BE2C (cell line): ENCODE data around the gene OR6J1.
"Not testable (repeated sequence)": the region's sequence is repeated elsewhere in the genome, so short reads cannot be mapped to it uniquely, and the experiment has no call there.

ENCODE experiments used
- DNase-seq: peaks from one replicate; pipeline ENCODE4 v3.0.0-alpha.2; 2020
- H3K27me3 ChIP-seq: fragments of 250-450 bp; sonication (Bioruptor Pico); 2 replicates; pipeline ENCODE4 v1.5.1; 2020; ENCODE audit warnings: mild to moderate bottlenecking
- H3K36me3 ChIP-seq: fragments of 250-450 bp; sonication (Bioruptor Pico); 2 replicates; pipeline ENCODE4 v1.5.1; 2020; ENCODE audit warnings: mild to moderate bottlenecking
- H3K4me1 ChIP-seq: fragments of 250-450 bp; sonication (Bioruptor Pico); 2 replicates; pipeline ENCODE4 v1.5.1; 2020
- H3K4me3 ChIP-seq: 2 replicates; pipeline ENCODE4 v1.5.1; 2011; ENCODE audit warnings: low read depth, low read length
- H3K9me3 ChIP-seq: fragments of 250-450 bp; sonication (Bioruptor Pico); 2 replicates; pipeline ENCODE4 v1.5.1; 2020
- CTCF ChIP-seq: IDR thresholded peaks from 2 replicates; pipeline ENCODE4 v1.5.1; 2012; ENCODE audit warnings: mild to moderate bottlenecking, low read depth, low read length

Gene OR6J1

DNA sequence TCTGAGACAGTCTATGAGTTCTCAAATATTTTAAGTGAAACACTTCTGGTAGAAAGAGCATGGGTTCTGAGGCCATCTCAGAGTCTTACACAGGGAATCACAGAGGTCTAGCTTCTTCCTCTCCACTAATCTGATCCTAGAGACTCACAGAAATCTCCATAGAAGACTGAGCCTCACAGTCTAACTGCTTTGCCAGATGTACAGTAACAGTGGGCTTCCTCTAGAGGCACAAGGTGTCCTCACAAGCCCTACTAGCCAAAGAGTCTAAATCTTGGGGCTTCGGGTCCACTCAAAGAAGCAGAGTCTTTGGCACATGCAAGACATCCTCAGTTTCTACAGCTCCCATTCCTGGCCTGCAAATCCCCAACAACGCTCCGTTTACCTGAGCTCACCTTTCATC lies 14.1 kb downstream of the OR6J1 start:
- Histone ChIP-seq H3K27me3 (peaks cover 49% of the 10 kb centered on the region), H3K4me1 (no peaks in the 10 kb centered on the region), H3K4me3 (no peak overlapping the region), H3K36me3 (no peaks in the 10 kb centered on the region), H3K9me3 (no peaks in the 10 kb centered on the region)
- no peak for TF ChIP-seq CTCF
- no peak for DNase-seq

DNA sequence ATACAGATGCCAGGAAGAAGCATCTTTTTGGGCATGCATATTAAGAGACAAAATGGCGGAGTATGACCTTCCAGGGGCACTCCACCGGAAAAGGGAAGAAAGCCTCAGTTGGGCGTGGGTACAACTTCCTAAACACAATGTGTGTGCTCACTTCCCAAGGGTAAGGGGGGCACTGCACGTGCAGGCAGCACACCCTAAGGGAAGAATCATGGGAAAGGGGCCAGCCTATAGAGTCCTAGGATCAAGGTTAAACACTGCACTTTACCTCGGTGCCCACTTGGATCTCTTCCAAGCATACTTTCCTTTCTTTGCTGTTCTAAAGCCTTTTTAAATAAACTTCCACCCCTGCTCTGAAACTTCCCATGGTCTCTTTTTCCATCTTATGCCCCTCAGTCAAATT lies 14.8 kb downstream of the OR6J1 start:
- no peak for DNase-seq
- no peak overlapping the region for H3K4me3 ChIP-seq
- TF ChIP-seq CTCF, result no peak
- H3K9me3 ChIP-seq, result no peaks in the 10 kb centered on the region
- H3K36me3 ChIP-seq, result no peaks in the 10 kb centered on the region
- no peaks in the 10 kb centered on the region for H3K4me1 ChIP-seq
- peaks cover 49% of the 10 kb centered on the region for H3K27me3 ChIP-seq

- H3K36me3 ChIP-seq, result no peaks in the 10 kb centered on the region
- H3K27me3 ChIP-seq, result peaks cover 41% of the 10 kb centered on the region
- DNase-seq, result no peak
- no peak for TF ChIP-seq CTCF
- no peaks in the 10 kb centered on the region for H3K4me1 ChIP-seq
- H3K9me3 ChIP-seq, result no peaks in the 10 kb centered on the region
- no peak overlapping the region for H3K4me3 ChIP-seq
These were observed 16.5 kb downstream of the OR6J1 start for GRCh38 chr14:22627506-22628263.

DNA sequence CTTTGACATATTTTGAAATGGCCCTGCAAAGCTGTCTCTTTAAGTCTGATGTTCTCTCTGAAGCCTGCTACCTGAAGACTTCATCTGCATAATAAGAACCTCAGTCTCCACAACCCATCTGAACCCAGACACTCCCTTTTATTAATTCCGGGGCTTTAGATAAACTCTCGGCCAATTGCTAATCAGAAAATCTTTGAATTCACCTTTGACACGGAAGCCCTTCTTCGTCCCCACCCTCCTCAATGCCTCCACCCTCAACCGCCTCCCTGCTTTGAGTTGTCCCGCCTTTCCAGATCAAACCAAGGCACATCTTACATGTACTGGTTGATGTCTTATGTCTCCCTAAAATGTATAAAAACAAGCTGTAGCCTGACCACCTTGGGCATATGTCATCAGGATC lies 17.6 kb downstream of the OR6J1 start:
- Histone ChIP-seq H3K4me1 (no peaks in the 10 kb centered on the region), H3K27me3 (peaks cover 39% of the 10 kb centered on the region), H3K9me3 (no peaks in the 10 kb centered on the region), H3K36me3 (no peaks in the 10 kb centered on the region), H3K4me3 (no peak overlapping the region)
- no peak for DNase-seq
- TF ChIP-seq CTCF, result no peak

GRCh38 chr14:22623047-22623446 lies 21.1 kb downstream of the OR6J1 start:
- no peaks in the 10 kb centered on the region for H3K9me3 ChIP-seq
- no peak overlapping the region for H3K4me3 ChIP-seq
- H3K4me1 ChIP-seq, result no peaks in the 10 kb centered on the region
- no peak for TF ChIP-seq CTCF
- H3K36me3 ChIP-seq, result no peaks in the 10 kb centered on the region
- H3K27me3 ChIP-seq, result peaks cover 19% of the 10 kb centered on the region
- DNase-seq, result no peak

GRCh38 chr14:22622255-22622654 lies 21.9 kb downstream of the OR6J1 start:
- Histone ChIP-seq H3K36me3 (no peaks in the 10 kb centered on the region), H3K4me3 (no peak overlapping the region), H3K27me3 (peaks cover 12% of the 10 kb centered on the region), H3K4me1 (no peaks in the 10 kb centered on the region), H3K9me3 (no peaks in the 10 kb centered on the region)
- no peak for TF ChIP-seq CTCF
- no peak for DNase-seq

GRCh38 chr14:22615765-22616164 lies 28.4 kb downstream of the OR6J1 start:
- not testable (repeated sequence) for H3K36me3 ChIP-seq, H3K27me3 ChIP-seq, H3K4me1 ChIP-seq, H3K4me3 ChIP-seq, DNase-seq, H3K9me3 ChIP-seq
